Measurements from ENCODE around the gene GALNT9.

Gene GALNT9

DNA sequence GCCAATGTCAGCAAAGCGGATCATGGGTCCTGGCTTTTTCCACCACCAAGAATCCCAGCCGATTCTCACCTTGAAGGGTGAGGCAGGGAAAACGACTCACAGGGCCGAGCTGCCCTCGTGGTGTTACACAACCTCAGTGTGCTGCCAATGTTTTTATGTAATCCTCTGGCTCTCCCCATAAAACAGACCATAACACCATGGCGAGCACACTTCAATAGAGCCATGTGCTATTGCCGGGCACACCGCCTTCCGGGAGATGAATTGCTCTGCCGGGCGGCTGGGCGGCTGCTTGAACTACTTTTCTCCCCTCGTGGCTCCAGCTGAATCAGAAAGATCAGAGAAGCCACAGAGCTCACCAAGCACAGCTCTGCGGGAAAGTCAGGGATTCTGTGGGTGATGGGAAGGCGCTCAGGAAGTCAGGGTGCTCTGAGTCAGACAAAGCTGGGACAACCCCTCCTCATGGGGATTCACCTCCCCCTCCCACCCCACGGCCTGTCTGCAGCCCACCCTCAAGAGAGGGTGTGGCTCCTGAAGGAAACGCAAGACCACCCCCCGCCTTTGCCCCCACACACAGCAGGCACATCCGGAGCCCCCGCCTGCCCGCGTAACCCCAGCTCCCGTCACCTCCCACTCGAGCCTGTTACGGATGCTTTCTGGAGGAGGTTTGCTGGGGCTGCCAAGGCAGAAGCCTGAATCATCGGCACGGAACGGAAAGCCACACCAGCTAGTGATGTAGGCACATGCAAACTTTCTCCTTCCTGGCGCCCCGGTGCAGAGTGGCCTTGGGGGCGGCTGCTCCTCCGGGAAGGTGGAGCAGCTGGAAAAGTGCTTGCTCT is 1.8 kb downstream of the GALNT9 start:
- DNase-seq (ENCODE audit: low read depth, low spot score), result no peak

DNA sequence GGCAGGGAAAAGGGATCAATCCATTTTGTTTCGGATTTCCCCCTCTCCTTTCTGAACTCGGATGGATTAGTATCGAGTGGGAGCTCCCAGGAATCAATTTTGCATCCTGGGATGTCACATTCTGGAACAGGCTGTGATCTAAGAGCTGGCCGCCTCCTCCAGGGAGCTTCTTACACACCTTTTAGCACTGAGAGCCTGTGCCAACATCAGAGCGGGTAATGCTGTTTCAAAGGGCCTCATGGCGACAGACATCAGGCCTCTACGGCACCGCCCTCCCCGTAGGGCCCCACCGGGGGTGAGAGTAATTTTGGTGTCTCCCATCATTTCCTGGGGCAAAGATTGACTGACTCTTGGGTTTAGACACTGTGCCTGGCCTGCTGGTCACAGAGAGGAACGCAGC is 2.7 kb downstream of the GALNT9 start:
- DNase-seq (ENCODE audit: low read depth, low spot score), result no peak

DNA sequence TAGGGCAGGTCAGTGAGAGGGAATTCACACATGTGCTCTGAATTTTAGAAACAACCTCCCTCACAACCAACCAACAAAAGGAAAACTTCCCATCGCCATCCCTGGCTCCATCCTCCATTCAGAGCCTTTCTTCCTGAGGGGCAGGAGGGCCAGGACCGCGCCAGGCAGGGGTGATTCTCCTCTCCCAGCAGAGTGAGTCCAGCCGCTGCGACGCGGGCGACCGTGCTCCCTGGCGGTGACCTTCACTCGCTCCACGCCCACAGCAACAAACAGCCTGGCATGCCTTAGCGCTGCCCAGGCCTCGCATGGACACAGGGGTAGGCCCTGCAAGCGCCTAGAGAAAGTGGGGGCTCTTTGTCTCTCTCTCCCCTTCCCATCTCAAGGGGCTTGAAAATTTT is 3.7 kb downstream of the GALNT9 start:
- no peak for DNase-seq (ENCODE audit: low read depth, low spot score)

DNA sequence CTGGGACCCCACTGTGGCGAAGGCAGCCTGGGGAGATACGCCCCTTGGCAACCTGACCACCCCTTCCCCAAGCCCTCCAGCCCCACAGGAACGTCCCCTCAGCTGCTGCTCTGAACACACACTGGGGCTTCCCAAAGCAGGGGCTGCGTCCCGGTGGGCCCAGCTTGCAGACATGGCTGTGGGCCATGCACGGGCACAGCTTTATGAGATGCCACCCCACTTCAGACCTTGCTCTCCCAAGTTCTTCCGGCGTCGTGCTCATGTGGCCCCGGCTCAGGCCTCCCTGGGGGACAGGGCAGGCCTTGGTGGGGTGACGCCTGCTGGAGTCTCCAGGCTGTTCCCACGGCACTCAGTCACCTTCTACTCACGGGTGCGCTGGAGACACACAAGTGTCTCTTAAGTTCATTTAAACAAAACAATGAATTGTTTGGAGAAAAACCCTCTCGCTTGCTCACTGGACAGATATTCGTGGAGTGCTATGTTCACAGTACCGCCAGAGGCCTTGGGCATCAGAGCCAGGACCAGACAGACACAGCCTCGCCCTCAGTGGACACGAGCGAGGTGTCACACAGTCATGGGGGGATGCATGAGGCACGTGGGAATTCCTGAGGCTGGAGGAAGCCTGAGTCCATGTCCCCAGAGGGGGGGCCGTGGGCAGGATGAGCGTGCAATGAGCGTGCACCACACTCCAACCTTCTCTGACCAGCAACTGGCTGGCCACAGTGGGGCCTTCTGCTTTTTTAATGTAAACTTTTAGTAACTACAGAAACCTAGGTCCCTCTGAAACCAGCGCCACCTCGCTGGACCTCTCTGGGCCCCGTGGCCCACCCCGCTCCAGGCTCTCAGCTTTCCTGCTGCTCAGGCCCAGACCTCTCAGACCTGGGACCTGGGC is 4.3 kb downstream of the GALNT9 start:
- DNase-seq (ENCODE audit: low read depth, low spot score), result no peak

DNA sequence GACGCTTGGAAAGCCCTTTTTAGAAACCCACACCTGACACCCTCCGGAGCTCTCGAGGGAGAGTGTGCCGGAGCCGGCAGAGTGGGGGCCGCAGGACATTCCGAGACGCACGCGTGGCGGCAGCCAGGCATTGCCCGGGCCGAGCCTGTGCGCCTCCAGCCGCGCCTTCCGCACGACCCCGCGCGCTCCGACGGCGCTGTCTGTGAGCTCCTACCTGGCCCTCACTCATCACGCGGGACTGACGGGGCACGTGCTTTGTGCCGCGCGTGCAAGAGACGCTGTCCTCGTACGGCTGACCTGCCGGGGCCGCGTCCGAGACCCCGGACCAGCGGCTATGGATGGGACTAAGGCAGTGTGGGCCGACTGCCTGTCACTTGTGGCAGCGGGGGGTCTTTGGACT is 5.2 kb downstream of the GALNT9 start:
- no peak for DNase-seq (ENCODE audit: low read depth, low spot score)

DNA sequence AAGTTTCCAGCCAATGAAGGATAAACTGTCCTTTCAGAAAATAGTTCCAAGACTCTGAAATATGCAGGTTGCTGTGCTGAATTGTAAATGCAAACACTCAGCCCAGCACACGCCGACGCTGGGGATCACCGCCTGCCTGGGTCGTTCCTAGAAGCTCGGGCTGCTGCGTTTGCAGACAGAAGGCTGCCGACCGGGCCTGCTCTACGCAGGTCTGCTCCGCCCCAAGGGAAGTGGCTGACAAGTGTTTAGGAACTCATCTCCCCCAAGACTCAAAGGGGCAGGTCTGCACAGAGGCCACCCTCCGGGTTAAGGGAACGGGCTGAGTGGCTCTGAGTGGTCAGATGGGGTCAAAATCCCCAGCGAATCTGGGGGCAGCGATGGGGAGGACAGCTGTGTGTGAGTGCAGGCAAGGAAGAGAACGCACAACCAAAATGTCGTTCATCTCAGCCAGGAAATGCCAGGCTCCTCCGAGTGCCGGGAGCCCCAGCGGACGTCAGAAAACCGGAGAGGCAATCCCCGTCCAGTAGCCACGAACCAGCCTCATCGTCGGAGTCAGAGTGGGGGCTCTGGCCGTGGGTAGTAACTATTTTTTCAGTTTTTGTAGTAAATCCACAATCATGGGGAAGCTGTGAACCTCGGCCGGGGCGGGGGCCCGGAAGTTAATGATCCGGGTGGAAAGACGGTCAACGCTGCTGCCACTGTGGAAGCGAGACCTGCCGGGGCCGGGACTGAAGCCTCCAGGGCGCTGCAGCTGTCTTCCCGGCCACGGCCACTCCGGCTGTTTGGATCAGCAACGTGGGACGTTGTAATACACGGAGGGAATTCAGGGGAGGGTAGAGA is 6.0 kb downstream of the GALNT9 start:
- no peak for DNase-seq (ENCODE audit: low read depth, low spot score)

DNA sequence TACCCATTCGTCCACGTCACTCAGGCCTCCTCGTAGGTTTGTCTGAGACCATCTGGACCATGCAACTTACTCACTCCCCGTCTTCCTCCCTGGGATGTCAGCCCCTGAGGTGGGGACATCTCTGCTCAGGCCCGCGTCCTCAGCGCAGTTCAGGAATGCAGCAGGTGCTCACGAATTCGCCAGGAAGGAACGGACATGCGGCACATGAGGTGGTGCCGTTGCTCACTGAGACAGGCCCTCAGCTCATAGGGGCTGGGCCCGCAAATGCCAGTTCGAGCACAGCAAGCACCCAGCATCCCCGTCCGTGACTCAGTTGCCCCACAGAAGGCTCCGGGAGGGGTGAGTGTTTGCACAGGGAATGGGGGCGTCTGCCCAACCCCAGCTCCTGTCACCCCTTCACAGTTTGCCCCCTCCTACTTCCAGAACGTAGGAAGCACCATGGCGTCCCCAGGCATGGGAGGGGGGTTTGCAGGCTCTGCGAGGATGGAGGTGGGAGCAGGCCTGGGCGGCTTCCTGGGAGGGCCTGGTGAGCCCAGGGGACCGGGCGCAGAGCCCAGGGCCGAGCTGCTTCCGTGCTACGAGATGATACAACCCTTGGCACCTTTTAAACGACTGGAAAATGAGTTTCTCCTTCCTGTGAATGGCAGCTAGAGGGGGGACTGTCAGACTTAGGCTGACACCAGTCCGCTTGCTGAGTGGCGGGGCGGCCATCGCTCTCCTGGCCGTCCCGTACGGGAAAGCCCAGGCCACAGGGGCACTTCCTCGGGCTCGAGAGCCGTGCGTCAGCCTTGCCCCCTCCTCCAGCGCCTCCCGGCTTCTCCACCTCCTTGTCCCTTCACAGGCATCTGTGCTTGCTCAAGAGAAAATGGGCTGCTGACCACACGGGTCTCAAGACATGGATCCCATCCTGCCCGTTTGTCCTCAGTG is 6.9 kb downstream of the GALNT9 start:
- no peak for DNase-seq (ENCODE audit: low read depth, low spot score)

DNA sequence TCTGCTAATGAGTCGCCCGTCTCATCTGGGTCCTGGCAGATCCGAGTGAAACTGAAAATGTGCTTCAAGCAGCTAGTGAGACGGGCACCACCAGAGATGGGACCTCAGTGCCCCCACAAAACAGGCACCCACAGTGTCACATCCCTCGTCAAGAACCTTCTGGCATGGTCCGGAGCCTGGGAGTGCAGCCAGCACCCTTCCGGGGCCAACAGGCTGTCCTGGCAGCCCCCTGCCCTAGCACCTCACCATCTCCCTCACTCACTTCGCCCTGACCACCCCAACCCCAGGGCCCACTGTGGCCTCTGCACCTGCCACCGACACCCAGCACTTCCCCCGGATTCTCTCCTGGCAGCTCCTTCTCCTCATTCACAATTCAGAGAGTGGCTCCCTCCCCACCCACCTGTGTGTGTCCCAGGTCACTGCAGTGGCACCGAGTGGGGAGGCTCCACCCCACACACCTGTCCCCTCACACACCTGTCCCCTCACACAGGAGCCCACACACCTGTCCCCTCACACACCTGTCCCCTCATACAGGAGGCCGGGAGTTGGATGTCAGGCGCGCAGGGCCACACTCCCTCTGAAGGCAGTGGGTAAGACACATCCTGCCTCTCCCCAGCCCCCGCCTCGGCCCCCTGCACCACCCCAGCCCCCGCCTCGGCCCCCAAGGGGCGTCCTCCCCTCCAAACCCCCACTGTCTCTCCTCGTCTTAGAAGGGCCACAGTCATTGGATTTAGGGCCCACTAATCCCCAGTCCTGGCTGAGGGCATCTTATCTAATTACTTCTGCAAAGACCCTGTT is 7.9 kb downstream of the GALNT9 start:
- no peak for DNase-seq (ENCODE audit: low read depth, low spot score)

DNA sequence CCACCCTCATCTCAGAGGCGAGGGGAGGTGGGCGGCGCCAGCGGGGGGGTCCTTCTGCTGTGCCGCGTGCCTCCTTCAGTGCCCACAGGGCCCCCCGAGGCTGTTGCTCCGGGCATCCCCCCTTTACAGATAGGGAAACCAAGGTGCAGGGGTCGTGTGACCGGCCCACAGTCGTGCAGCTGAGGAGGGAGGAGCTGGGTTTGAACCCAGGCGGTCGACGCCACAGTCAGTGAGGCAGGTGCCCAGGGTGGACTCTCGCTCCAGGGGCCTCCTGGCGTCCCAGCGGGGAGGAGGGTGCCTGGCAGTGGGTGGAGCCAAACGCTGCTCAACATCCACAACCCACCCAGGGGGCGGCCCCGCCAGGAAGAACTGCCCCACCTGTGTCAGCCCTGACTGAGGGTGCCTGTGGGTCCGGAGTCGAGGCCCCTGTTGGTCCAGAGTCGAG is 8.6 kb downstream of the GALNT9 start:
- DNase-seq (ENCODE audit: low read depth, low spot score), result no peak

DNA sequence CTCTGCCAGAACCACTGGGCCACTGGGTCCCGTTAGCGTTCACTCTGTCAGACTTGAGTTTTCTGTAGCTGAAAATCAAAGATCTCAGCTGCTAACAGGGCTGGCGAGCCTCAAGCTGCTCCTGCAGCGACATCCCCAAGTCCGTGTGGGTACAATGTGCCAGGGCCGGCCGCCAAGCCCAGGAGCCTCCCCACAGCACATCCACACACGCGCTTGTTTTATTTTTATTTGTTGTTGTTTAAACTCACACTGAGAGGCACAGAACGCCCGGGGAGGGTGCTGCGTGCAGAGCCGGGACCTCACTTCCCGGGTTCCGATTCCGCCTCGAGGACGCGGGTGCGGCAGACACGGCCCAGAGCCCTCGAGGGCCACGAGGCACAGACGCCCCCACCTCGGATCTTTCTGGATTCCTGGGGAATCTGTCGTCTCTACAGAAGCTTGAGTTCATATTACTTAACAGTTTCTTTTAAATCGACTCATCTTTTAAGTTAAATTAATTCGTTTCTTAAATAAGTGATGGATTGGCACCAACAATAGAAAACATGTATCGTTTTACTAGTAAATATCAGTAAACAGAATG is 9.3 kb downstream of the GALNT9 start:
- no peak for DNase-seq (ENCODE audit: low read depth, low spot score)

DNA sequence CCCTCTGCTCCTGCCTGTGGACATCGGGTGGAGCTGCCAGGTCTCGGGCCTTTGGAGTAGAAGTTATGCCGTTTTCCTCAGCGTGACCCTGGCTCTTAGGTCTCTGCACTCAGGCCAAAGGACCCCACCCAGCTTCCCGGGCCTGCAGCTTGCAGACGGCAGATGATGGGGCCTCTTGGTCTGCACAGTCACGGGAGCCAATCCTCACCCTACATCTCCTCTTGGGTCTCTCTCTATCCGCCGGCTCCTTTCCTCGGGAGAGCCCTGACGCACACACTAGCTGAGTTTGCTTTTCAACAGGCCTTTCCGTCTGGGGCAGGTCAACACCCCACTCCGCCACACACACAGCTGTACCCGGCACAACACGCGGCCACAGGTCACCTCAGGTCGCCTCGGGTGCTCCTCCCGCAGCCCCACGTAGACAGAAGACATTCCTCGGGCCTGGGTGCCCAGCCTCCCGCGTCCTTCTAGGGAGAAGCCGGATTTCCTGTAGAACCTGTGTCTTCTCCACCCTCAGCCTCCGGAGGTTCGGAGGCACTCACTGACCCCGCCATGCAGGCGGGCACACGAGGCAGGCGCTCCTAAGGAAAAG is 9.9 kb downstream of the GALNT9 start:
- DNase-seq (ENCODE audit: low read depth, low spot score), result no peak

DNA sequence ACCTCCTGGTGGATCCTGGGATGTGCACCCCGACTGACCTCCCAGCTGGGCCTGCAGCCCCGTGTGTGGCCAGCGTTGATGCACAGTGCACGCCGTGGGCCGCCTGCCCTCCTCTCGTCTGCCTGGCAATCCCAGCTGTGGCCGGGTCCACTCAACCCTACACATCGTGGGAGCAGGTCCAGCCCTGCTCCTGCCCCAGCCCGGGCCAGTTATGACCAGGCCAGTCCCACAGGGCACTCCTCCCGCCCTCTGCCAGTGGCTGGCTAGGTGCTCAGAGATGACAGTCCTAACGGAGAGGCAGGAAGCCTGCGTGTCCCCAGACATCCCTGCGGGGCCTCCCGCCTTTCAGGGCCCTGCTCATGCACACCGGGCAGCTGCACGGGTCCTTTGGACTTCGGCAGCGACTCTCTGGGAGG is 10.8 kb downstream of the GALNT9 start:
- DNase-seq (ENCODE audit: low read depth, low spot score), result no peak

DNA sequence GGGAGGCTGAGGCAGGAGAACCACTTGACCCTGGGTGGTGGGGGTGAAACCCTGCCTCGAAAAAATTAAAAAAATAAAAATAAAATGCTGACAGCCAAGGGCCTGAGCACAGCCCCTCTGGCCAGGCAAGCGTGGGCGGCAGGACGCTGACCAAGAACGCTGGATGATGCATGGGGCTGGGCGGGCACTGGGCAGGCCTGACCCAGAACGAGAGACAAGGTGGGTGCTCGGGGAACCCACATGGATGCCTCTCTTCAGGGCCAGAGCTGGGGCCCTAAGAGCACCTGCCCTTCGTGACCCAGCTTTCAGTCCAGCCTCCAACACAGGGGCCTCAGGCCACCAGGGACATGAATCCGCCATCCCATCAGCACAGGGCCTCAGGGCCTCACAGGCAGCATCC is 11.3 kb downstream of the GALNT9 start:
- no peak for DNase-seq (ENCODE audit: low read depth, low spot score)

DNA sequence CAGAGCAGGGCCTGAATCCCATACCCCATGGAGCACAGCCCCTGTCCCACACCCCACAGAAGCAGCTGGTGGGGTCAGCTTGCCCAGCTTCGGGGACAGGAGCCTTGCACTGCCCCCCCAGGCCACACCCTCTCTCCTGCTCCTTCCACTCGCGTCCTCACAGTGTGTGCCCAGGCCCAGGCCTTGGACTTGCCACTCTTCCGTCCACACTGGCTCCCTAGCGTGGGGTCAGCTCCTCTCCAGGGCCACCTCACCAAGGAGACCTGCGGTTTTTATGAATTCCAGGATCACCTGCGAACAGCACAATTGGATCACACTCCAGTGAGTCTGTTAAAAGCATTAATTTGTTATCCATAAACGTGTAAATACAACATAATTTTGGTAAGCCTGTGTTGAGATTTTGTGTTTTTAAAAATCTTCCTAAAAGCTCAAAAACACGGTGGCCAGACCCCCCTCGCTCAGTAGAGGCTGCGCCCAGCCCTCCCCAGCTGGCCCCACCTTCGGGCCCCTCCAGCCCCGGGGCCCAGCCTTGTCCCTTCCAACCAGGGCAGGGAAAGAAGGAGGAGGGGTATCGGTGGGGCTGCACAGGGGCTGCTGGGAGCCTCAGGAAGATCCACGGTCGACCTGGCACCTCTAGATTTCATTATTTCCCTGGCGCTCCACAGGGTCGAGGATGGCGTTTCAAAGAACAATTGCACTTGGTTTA is 12.0 kb downstream of the GALNT9 start:
- DNase-seq (ENCODE audit: low read depth, low spot score), result no peak

DNA sequence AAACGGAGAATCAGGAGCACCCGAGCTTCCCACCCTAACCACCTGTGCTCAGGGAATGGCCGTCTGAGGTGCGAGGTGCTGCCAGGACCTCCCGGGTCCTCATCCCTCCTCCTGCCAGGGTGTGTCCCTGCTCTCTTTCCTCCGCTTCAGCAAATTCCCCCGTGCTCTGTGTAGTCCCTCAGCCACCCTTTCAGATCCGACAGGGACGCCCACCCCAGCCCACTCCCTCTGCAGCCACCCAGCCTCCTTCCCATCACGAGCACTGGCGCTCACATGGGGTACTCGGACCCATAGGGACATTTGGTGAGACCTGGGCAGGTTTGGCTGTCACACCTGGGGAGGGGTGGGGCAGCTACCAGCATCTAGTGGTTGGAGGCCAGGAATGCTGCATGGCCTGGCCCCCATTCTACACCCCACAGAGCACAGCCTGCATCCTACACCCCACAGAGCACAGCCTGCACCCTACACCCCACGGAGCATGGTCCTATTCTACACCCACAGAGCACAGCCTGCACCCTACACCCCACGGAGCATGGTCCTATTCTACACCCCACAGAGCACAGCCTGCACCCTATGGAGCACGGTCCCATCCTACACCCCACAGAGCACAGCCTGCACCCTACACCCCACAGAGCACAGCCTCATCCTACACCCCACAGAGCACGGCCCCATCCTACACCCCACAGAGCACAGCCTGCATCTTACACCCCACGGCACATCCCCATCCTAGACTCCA is 12.7 kb downstream of the GALNT9 start:
- DNase-seq (ENCODE audit: low read depth, low spot score), result no peak

DNA sequence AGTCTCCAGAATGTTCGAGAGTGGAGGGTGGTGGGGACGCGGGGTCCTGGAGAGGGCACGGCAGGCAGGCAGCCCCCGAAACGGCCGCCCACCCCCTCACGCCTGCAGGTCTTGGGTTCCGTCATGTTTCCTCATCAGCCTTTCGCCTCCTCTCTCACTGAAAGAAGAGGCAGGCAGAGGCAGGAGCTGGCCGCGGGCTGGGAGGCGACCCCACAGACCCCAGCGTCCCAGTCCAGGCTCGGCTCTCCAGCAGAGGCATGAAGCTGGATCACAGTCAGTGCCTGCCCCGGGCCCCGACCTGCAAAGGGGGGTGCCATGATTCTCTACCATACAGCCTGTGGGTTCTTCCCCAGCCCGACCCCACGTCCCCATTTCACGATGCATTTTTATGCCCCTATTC is 13.4 kb downstream of the GALNT9 start:
- no peak for DNase-seq (ENCODE audit: low read depth, low spot score)

DNA sequence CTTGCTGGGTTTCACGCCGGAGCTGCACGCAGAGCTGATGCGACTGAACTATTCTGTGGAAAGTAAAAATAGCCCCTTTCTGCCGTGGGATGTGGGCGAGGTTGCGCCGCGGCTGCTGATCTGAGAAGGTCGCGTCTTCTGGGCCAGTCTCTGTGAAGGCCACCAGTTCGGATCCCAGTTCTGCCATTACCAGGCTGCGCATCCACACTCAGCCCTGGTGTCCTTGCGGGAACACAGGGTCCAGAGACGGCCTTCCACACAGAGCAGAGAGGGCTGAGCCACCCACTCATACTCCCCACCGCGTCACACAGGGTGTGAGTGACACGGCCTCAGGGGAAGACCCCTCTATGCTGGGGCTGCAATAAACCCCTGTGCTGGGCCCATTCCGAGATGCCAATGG is 13.9 kb downstream of the GALNT9 start:
- no peak for DNase-seq (ENCODE audit: low read depth, low spot score)

All from brain pericyte (primary cell).